Stimulated activated CD4-positive, alpha-beta T cell treated with anti-CD3 and anti-CD28 coated beads, Interleukin-1b, Interleukin-23, amount 100 ng/mL, for 48 hours (primary cell): ENCODE measurements around the gene ELL2.
"Not testable (repeated sequence)": the region's sequence is repeated elsewhere in the genome, so short reads cannot be mapped to it uniquely, and the experiment has no call there.

ENCODE experiments used
- DNase-seq: peaks from one replicate; pipeline ENCODE4 v3.0.0-alpha.2; 2020

The ELL2 gene

GRCh38 chr5:95927927-95928723 is 33.5 kb downstream of the ELL2 start:
- DNase-seq: no peak

GRCh38 chr5:95927300-95927699 is 34.4 kb downstream of the ELL2 start:
- DNase-seq: not testable (repeated sequence)

GRCh38 chr5:95925939-95926338 is 35.7 kb downstream of the ELL2 start:
- no peak for DNase-seq

- DNase-seq: no peak
Observed at GRCh38 chr5:95925378-95925744, 36.3 kb downstream of the ELL2 start.

GRCh38 chr5:95924720-95925377 is 36.8 kb downstream of the ELL2 start:
- DNase-seq: no peak

GRCh38 chr5:95923918-95924544 is 37.6 kb downstream of the ELL2 start:
- no peak for DNase-seq

- DNase-seq: no peak
Observed at GRCh38 chr5:95922798-95923197, 38.9 kb downstream of the ELL2 start.

GRCh38 chr5:95921501-95921900 is 40.1 kb downstream of the ELL2 start:
- DNase-seq: no peak

GRCh38 chr5:95920822-95921221 is 40.8 kb downstream of the ELL2 start:
- DNase-seq: no peak

GRCh38 chr5:95919658-95920057 is 42.0 kb downstream of the ELL2 start:
- DNase-seq: no peak

- DNase-seq: no peak
Observed at GRCh38 chr5:95918421-95919006, 43.1 kb downstream of the ELL2 start.

GRCh38 chr5:95917207-95917606 is 44.4 kb downstream of the ELL2 start:
- no peak for DNase-seq

- no peak for DNase-seq
Observed at GRCh38 chr5:95916687-95917085, 45.0 kb downstream of the ELL2 start.

GRCh38 chr5:95915999-95916686 is 45.5 kb downstream of the ELL2 start:
- no peak for DNase-seq

- no peak for DNase-seq
Observed at GRCh38 chr5:95913663-95914062, 48.0 kb downstream of the ELL2 start.

GRCh38 chr5:95912029-95912428 is 49.6 kb downstream of the ELL2 start:
- DNase-seq: no peak

GRCh38 chr5:95910521-95910920 is 51.1 kb downstream of the ELL2 start:
- no peak for DNase-seq

GRCh38 chr5:95909738-95910137 is 51.9 kb downstream of the ELL2 start:
- DNase-seq: no peak

- DNase-seq: no peak
Observed at GRCh38 chr5:95908799-95909198, 52.9 kb downstream of the ELL2 start.

- DNase-seq: no peak
Observed at GRCh38 chr5:95907740-95908706, 53.6 kb downstream of the ELL2 start.

- no peak for DNase-seq
Observed at GRCh38 chr5:95907067-95907705, 54.5 kb downstream of the ELL2 start.
